GM12873 (cell line): Measurements from ENCODE around the gene MSANTD3.

Experiments
- CTCF ChIP-seq: IDR thresholded peaks from 2 replicates; pipeline ENCODE4 v1.5.1; 2012; ENCODE audit warnings: low read depth, mild to moderate bottlenecking, moderate library complexity, low read length, control low read depth; ENCODE audit not compliant: insufficient read depth; ENCODE audit errors: missing control alignments

MSANTD3 gene

GRCh38 chr9:100472788-100473275, 45.9 kb downstream of the MSANTD3 start, which contains the start of gene TMEFF1:
Gene TMEFF1, plus strand, starts transcription at chr9:100473149. Its CDS starts 396 bp downstream, at chr9:100473545.
- no peak for TF ChIP-seq CTCF

- no peak for TF ChIP-seq CTCF
These were observed 46.5 kb downstream of the MSANTD3 start for GRCh38 chr9:100473276-100474081.

- no peak for TF ChIP-seq CTCF
These were observed 47.4 kb downstream of the MSANTD3 start for GRCh38 chr9:100474082-100474923.

GRCh38 chr9:100474924-100475276, 48.0 kb downstream of the MSANTD3 start:
- no peak for TF ChIP-seq CTCF

- no peak for TF ChIP-seq CTCF
These were observed 50.3 kb downstream of the MSANTD3 start for GRCh38 chr9:100477241-100477640.

- TF ChIP-seq CTCF: no peak
These were observed 51.2 kb downstream of the MSANTD3 start for GRCh38 chr9:100478192-100478591.

- no peak for TF ChIP-seq CTCF
These were observed 52.9 kb downstream of the MSANTD3 start for GRCh38 chr9:100479820-100480219.
